Inflammatory macrophage (primary cell): ENCODE results near the gene MKKS.
"Not testable (repeated sequence)": the region's sequence is repeated elsewhere in the genome, so short reads cannot be mapped to it uniquely, and the experiment has no call there.

Experiments used
- DNase-seq, 2 donors: peaks; one replicate each; pipeline ENCODE4 v3.0.0-alpha.2; 2020 to 2022

Gene MKKS

GRCh38 chr20:10411673-10412072 lies 22.3 kb downstream of the MKKS start:
- DNase-seq: no peak

DNA sequence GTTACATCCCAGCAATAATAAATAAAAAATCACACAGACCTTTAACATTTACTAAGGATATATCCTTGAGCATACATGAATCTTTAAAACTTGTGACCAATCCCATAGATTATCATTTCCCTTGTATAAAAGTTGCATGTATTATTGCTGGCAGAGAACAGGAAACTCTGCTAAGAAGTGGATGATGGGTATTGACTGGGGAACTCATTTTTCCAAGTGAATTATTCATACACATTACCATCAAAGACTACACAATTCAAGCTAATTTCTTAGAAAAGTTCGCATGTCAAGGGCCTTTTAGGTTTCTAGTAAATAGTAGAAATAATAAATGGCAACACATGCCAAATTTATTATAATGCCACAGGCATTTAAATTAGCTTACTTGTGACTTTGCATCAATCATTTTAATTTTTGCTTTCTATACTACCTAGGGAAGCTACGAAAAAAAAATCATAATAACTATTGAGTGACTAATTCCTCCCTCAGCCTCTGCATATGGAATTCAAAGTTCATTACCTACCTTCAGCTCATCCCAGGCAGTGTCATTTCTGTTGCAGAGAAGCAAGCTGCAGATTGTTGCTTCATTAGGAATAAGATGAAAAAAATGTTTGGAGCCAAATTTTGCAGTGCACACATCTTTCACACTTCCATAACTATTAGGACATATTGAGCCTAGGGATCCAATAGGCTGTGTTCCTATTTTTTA lies 25.8 kb downstream of the MKKS start:
- no peak for DNase-seq

DNA sequence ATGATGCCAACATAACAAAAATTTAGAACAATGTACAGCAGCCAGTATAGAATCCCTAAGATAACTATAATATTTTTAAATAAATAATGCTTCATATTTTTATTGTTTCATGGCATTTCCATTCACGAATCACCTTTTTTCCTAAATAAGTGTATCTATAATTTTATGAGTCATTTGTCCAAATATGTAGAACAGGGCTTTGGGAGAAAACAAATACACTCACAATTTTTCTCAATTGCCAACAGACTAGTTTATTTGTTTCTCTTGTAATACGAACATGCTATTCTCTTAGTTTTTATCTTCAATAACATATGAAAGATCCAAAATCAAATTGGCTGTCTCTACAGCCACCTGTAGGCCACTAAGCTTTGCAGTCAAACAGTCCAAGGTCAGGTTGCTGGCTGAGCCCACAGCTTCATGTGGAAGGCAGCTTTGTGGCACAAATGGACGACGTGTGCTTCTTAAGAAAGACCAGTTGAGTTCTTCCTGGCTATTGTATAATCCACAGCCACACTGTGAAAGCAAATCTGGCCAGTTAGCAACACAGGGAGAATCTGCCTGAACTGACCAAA lies 29.0 kb downstream of the MKKS start:
- DNase-seq: no peak

- DNase-seq: peak; percentile 3 to 10
These were observed 29.9 kb downstream of the MKKS start for GRCh38 chr20:10404023-10404628.

- DNase-seq: peak in 1 of 2 donors; percentile 2
These were observed 30.9 kb downstream of the MKKS start for GRCh38 chr20:10402938-10403608.

DNA sequence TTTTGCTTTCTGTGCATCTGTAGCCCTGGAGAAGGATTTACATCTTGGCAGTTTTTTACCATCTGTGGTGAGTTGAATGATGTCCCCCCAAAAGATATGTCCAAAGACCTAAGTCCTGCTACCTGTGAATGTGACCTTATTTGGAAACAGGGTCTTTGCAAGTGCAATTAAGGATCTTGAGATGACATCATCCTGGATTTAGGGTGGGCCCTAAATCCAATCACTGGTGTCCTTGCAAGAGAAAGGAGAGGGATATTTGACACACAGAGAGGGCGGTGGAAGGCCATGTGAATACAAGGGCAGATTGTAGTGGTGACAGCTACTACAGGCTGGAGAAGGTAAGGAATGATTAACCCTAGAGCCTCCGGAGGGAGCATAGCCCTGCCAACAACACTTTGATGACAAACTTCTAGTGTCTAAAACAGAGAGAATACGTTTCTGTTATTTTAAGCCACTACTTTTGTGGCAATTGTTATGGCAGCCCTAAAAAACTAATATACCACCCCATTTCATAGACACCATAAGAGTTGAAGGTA lies 35.1 kb downstream of the MKKS start:
- no peak for DNase-seq

- not testable (repeated sequence) for DNase-seq
These were observed 39.3 kb downstream of the MKKS start for GRCh38 chr20:10394752-10395151.

DNA sequence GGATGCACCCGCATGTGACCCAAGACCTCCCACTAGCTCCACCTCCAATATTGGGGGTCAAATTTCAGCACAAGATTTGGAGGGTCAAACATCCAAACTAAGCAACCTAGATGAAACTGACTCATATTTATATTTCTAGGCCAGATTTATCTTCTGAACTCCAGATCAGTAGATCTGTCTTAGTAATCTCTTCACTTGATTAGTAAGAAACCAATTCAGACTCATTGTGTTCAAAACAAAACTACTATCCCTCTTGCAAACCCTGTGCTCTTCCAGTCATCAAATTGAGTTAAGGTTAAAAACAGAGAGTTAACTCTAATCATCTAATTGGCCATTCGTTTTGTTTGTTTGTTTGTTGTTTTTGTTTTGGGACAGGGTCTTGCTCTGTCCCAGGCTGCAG lies 43.3 kb downstream of the MKKS start:
- DNase-seq: no peak

DNA sequence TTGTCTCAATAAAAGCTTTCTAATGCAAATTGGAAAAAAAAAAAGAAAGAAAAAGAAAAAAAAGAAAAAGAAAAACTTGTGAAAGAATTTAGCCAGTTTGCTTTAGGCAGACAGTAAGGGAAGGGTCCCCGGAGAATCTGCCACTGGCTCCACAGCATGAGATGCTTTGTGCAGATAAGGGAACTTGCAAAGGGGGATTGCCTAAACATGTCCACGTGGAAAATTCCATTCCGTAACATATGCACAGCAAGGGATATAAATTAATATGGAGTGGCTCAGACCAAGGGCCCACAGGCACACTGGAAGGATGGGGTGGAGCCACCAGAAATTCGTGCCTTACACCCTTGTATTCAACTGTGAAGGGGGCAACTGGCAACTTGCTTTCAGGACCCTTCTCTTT lies 45.4 kb downstream of the MKKS start:
- DNase-seq: no peak

DNA sequence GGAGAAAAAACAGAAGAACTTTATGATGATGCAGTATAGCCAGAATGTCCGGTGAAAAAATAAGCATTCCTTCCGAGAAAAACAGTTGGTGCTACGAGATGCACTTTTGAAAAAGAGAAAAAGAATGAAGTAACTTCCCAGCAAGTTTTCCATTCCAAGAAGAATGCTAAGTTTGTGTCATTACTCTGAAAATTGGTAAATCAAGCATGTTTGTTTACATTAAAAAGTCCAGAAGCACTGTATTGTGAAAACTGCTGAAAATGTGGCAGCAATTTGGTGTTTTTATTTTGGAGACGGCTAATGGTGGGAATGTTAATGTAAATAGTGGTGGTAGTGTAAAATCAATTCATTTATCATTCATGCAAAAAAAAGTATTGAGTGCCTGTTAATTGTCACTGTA lies 46.3 kb downstream of the MKKS start:
- DNase-seq: no peak

DNA sequence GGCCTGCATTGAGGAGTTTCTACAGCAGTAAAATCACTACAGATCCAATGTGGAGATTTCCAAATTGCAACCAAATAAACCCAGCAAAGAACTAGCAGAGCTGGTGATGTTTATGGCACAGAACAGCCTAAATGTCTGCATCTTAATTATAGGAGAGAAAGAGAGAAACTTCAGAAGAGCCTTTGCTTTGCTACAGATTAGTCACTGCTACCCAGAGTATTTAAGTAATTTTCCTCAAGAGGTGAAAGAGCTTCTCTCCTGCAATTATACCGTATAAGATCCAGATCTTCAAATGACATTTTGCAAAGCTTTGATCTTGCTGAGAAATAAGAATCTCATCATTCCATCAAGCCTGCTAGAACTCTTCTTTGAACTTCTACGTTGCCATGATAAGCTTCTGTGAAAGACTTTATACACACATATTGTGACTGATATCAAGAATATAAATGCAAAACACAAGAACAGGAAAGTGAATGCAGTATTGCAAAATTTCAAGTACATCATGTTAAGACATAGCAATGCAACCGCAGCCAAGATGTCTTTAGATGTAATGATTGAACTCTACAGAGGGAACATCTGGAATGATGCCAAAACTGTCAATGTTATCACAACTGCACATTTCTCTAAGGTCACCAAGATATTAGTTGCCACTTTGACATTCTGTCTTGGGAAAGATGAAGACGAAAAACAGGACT lies 48.0 kb downstream of the MKKS start:
- no peak for DNase-seq

- no peak for DNase-seq
These were observed 52.5 kb downstream of the MKKS start for GRCh38 chr20:10381477-10381876.

DNA sequence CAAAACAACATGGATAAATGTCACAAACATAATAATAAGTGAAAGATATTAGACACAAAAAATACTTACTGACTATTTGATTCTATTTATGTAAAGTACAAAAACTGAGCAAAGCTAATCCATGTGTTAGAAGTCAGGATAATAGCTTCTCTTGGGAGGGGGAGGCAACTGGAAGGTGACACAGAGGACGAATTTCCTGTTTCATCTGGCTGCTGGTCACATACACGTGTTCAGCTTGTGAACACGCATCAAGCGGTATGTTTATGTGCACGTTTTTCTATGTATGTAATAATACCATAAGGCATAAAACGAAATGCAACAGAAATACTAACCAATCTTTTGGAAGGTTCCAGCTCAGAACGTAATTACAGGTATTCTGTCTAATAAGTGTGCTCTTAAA lies 54.3 kb downstream of the MKKS start:
- DNase-seq: no peak

GRCh38 chr20:10376270-10377075 lies 57.5 kb downstream of the MKKS start:
- no peak for DNase-seq

- DNase-seq: no peak
These were observed 58.8 kb downstream of the MKKS start for GRCh38 chr20:10375191-10375590.

DNA sequence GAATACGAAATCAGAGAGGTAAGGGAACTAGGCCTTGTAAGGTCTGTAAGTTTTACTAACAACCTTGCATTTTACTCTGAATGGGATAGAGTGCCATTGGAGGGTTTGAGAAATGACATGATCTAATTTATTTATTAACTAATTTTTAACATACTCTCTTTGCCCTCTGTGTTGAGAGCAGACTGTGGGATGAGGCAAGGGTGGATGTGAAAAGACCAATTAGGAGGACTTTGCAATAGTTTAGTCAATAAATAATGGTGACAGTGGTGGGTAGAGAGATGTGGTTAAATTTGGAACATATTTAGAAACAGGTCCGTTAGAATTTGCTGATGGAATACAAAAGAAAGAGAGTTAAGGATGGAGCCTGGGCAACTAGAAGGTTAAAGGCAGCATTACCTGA lies 60.0 kb downstream of the MKKS start:
- DNase-seq: no peak

GRCh38 chr20:10371467-10371866 lies 62.6 kb downstream of the MKKS start:
- no peak for DNase-seq

DNA sequence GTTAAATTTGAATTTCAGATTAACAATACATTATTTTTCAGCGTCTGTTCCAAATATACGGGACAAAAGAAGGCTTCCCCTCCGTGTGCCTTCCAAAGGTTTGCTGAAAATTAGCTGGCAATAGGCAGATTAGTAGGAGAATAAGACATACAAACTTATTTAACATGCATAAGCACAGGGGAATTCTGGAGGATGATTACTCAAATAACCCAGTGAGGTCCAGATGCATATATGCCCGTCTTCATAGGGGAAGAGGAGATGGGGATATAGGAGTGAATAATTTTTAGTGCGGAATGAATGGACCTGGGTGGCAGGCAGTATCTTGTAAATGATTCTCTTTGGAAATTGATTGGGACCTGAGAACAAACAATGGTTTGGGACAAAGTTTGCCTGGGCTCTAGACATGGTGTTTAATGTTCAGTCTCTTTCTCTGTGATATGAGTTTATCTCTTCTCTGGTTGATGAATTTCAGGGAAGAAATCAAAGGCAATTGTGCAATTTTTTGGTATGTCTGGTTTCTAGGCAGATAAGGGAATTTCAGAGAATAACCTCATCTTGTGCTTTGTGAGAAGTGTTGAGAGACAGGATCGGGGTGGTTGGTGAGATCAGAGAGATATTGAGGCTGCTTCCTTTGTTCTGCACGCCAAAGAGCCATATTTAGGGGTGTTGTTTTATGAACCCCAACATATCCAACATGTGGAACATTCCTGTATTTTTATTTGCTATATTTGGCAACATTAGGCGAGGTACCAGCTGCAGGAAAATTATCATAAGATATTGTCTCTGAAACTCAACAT lies 63.7 kb downstream of the MKKS start:
- no peak for DNase-seq

DNA sequence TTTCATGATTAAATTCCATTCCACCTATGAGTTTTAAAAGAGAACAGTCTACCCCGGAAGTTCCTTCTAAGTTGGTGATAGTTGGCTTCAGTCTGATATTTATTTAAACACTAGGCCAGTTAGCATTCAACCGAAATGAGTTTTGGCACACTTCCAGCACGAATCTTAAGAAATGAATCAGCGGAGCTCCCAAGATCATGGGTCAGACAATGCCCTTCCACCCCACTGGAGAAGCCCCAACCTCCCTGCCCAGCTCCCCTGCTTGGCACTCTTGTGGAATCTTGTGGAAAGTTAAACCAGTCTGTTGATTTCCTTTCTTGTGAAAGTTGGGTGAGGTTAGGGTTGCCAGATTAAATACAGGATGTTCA lies 64.3 kb downstream of the MKKS start:
- no peak for DNase-seq

DNA sequence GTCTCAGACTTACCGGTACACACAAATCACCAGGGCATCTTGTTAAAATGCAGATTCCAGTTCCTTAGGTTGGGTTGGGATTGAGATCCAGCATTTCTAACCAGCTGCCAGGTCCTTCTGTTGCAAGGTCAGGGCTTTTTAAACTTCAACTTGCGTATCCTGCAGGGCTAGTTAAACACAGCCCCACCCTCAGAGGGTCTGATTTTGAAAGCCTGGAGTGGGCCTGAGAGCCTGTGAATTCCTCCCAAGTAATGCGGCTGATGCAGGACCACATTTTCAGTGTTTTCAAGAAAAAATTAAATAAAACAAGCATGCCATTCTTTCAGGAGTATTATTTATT lies 65.3 kb downstream of the MKKS start:
- DNase-seq: no peak

DNA sequence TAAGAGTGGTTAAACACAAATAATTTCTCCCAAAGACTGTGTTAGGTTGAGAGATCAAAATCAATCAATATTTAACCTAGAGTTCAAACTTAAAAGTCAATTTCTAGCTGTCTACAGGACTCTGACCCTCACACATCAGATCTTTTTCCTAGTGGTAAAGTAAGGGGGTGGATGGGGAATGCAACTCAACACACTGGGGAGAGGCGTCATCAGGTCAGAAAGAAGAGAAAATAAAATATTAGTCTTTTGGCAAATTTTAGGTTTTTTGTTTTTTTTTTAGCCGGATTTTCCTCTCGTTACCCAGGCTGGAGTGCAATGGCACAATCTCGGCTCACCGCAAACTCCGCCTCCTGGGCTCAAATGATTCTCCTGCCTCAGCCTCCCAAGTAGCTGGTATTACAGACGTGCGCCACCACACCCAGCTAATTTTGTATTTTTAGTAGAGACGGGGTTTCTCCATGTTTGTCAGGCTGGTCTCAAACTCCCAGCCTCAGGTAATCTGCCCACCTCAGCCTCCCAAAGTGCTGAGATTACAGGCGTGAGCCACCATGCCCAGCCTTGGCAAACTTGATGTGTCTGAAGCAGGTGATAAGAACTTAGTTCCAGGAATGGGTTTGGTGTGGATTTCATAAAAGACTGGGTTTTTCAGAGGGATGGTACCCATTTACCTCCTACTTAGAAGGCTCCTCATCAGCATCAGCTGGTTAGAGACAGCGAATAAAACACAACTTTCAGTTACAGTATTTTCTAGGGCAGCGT lies 65.9 kb downstream of the MKKS start:
- no peak for DNase-seq
